HepG2 (cell line): ENCODE measurements around the gene ALCAM. TPM values are rescaled to one million over a fixed set of nuclear protein-coding genes. Genes with fewer than 3 reads are reported as not detected.

Experiments used
- ATAC-seq: fragments of 200-7000 bp; cut with Tn5 transposase; 3 replicates; pipeline ENCODE4 v1.9.1; 2020; ENCODE audit warnings: mild to moderate bottlenecking, moderate library complexity
- BruUV-seq: library from RNA; stranded (reverse); fragments of 400-500 nt; replicated peaks from 2 replicates; lab custom pipeline; 2021; lab: Mats Ljungman, UMichigan
- CTCF ChIA-PET: fragments of 300-600 bp; formaldehyde crosslinking; extraction: SDS; loops from one replicate; lab custom pipeline; 2021; ENCODE audit warnings: low total read pairs, inconsistent platforms, low intra/inter-chr PET ratio; lab: Yijun Ruan, JAX
- POLR2A ChIA-PET: fragments of 350-600 bp; sonication (Branson Sonifier 250); formaldehyde crosslinking; loops from one replicate; lab custom pipeline; 2020; ENCODE audit warnings: antibody characterized with exemption, inconsistent platforms; lab: Yijun Ruan, JAX
- DNase-seq: peaks from one replicate; pipeline ENCODE4 v3.0.0-alpha.2; 2015; ENCODE audit warnings: low spot score
- FAIRE-seq: peaks from 3 replicates; lab custom pipeline; 2011; peaks lifted over from hg19 to GRCh38; lab: Jason Lieb, UNC
- H2AFZ ChIP-seq: one replicate; pipeline ENCODE4 v1.6.1; 2011; ENCODE audit warnings: low read length, inconsistent platforms
- H3K27ac ChIP-seq: fragments of 300-600 bp; 3 replicates; pipeline ENCODE4 v1.8.0; 2011; ENCODE audit warnings: mixed run types, mild to moderate bottlenecking, mixed read lengths, low read length, inconsistent platforms; ENCODE audit not compliant: insufficient read depth; ENCODE audit errors: extremely low read length
- H3K27me3 ChIP-seq, 2 experiments: fragments of 200-600 bp in 1 of 2; 2 replicates in 1 of 2; 3 replicates in 1 of 2; pipeline versions ENCODE4 v1.6.0 to v1.8.0; 2011; ENCODE audit warnings: low read length in 2 of 2, mild to moderate bottlenecking in 2 of 2, moderate library complexity in 2 of 2, inconsistent platforms in 1 of 2; ENCODE audit not compliant: insufficient read depth in 2 of 2, control insufficient read depth in 1 of 2
- H3K36me3 ChIP-seq, 2 experiments: fragments of 200-600 bp in 1 of 2; replicated peaks in 1 of 2; 2 replicates in 1 of 2; 3 replicates in 1 of 2; pipeline versions ENCODE4 v1.5.1 to v1.8.0; 2011; ENCODE audit warnings: low read length in 2 of 2, inconsistent platforms in 1 of 2; ENCODE audit not compliant: insufficient read depth in 2 of 2, control insufficient read depth in 1 of 2
- H3K4me1 ChIP-seq: 2 replicates; pipeline ENCODE4 v1.5.1; 2012; ENCODE audit warnings: low read length, inconsistent platforms; ENCODE audit not compliant: insufficient read depth
- H3K4me2 ChIP-seq: 2 replicates; pipeline ENCODE4 v1.6.0; 2011; ENCODE audit warnings: low read depth, low read length, inconsistent platforms
- H3K4me3 ChIP-seq, 3 experiments: fragments of 200-600 bp in 1 of 3; sonication (generic), shearing (Covaris generic) in 1 of 3; replicated peaks in 1 of 3; 2 replicates each; pipeline ENCODE4 v1.5.1; 2011 to 2016; ENCODE audit warnings: low read length in 3 of 3, inconsistent platforms in 2 of 3, low read depth in 2 of 3, mild to moderate bottlenecking in 2 of 3, control low read depth in 1 of 3, mixed read lengths in 1 of 3; ENCODE audit not compliant: insufficient read depth in 1 of 3
- H3K79me2 ChIP-seq: one replicate; pipeline ENCODE4 v1.6.1; 2011; ENCODE audit warnings: low read length, inconsistent platforms; ENCODE audit not compliant: insufficient read depth
- H3K9ac ChIP-seq: 2 replicates; pipeline ENCODE4 v1.6.0; 2011; ENCODE audit warnings: mild to moderate bottlenecking, low read depth, low read length, inconsistent platforms; ENCODE audit not compliant: insufficient read depth
- H3K9me3 ChIP-seq: 2 replicates; pipeline ENCODE4 v1.5.1; 2012; ENCODE audit warnings: mild to moderate bottlenecking, low read length
- H4K20me1 ChIP-seq: 2 replicates; pipeline ENCODE4 v1.6.0; 2011; ENCODE audit warnings: inconsistent platforms, mild to moderate bottlenecking, low read length, moderate library complexity; ENCODE audit not compliant: insufficient read depth
- GRHL1 ChIP-seq: sonication (generic); formaldehyde crosslinking; conservative IDR thresholded peaks from 2 replicates; pipeline ENCODE4 v1.8.0; 2022; ENCODE audit warnings: missing genetic modification reagents
- HMGA1 ChIP-seq: sonication (generic); formaldehyde crosslinking; conservative IDR thresholded peaks from 2 replicates; pipeline ENCODE4 v1.4.0; 2020; ENCODE audit warnings: missing genetic modification reagents
- JUNB ChIP-seq: sonication (generic); formaldehyde crosslinking; IDR thresholded peaks from 2 replicates; pipeline ENCODE4 v1.8.0; 2022; ENCODE audit warnings: missing genetic modification reagents, mild to moderate bottlenecking, borderline replicate concordance
- MIER3 ChIP-seq: IDR thresholded peaks from 2 replicates; pipeline ENCODE4 v1.6.1; 2016; ENCODE audit warnings: missing compliant biosample characterization, borderline replicate concordance
- MIXL1 ChIP-seq: IDR thresholded peaks from 2 replicates; pipeline ENCODE4 v1.6.1; 2016
- ONECUT2 ChIP-seq: sonication (generic); formaldehyde crosslinking; IDR thresholded peaks from 2 replicates; pipeline ENCODE4 v1.4.0; 2020; ENCODE audit warnings: missing genetic modification reagents
- SMARCC2 ChIP-seq: fragments of 450-650 bp; IDR thresholded peaks from 2 replicates; pipeline ENCODE4 v1.6.1; 2017; ENCODE audit warnings: antibody characterized with exemption, mild to moderate bottlenecking
- SRF ChIP-seq: IDR thresholded peaks from 2 replicates; pipeline ENCODE4 v1.6.1; 2011; ENCODE audit warnings: mild to moderate bottlenecking, low read depth, low read length, moderate library complexity
- SRY ChIP-seq: sonication (generic); formaldehyde crosslinking; IDR thresholded peaks from 2 replicates; pipeline ENCODE4 v1.8.0; 2022; ENCODE audit warnings: mild to moderate bottlenecking, missing genetic modification reagents
- TBX3 ChIP-seq: fragments of 450-650 bp; IDR thresholded peaks from 2 replicates; pipeline ENCODE4 v1.6.1; 2017; ENCODE audit warnings: antibody characterized with exemption, mild to moderate bottlenecking, inconsistent platforms, borderline replicate concordance
- TERF1 ChIP-seq: sonication (generic); formaldehyde crosslinking; IDR thresholded peaks from 2 replicates; pipeline ENCODE4 v1.8.0; 2022; ENCODE audit warnings: mild to moderate bottlenecking, missing genetic modification reagents, moderate library complexity
- ZBTB38 ChIP-seq: sonication (generic); formaldehyde crosslinking; IDR thresholded peaks from 2 replicates; pipeline ENCODE4 v1.5.1; 2020; ENCODE audit warnings: mild to moderate bottlenecking, missing genetic modification reagents
- ZNF354B ChIP-seq: sonication (generic); formaldehyde crosslinking; IDR thresholded peaks from 2 replicates; pipeline ENCODE4 v1.8.0; 2022; ENCODE audit warnings: mild to moderate bottlenecking, missing genetic modification reagents
- ZNF431 ChIP-seq: sonication (generic); formaldehyde crosslinking; IDR thresholded peaks from 2 replicates; pipeline ENCODE4 v1.9.0; 2022; ENCODE audit warnings: missing genetic modification reagents, low read depth, mild to moderate bottlenecking, borderline replicate concordance
- ZNF777 ChIP-seq: sonication (generic); formaldehyde crosslinking; IDR thresholded peaks from 2 replicates; pipeline ENCODE4 v1.4.0; 2020; ENCODE audit warnings: missing genetic modification reagents
- ZNF792 ChIP-seq: IDR thresholded peaks from 2 replicates; pipeline ENCODE4 v1.6.1; 2016
- ZSCAN12 ChIP-seq: sonication (generic); formaldehyde crosslinking; IDR thresholded peaks from 2 replicates; pipeline ENCODE4 v1.9.0; 2021; ENCODE audit warnings: mild to moderate bottlenecking, missing genetic modification reagents
- WGBS: methylation state at CpG from one replicate; pipeline ENCODE4 v1.1.6; 2017; ENCODE audit warnings: low lambda C conversion rate; 5-methylcytosine and 5-hydroxymethylcytosine counted together
- in situ Hi-C: cut with HindIII; loops from 2 replicates; pipeline ENCODE4 v1.10.0; 2017; ENCODE audit warnings: low pct_unique_long_range_greater_than_20kb; ENCODE audit not compliant: extremely low pct_ligation_motif_present
- intact Hi-C: fragments of 100-400 bp; cut with micrococcal nuclease; formaldehyde crosslinking; loops from one replicate; pipeline ENCODE4 v1.10.0; 2022; ENCODE audit not compliant: unreplicated experiment
- polyA plus RNA-seq, 8 experiments: library from polyadenylated mRNA; depleted of rRNA in 3 of 8; stranded (reverse) in 7 of 8; unstranded in 1 of 8; fragments of >200 nt; fragmentation: Illumina TruSeq in 4 of 8; extraction: Trizol in 4 of 8; gene quantifications; 2 replicates each; pipeline versions ENCODE4 v1.2.1 to v1.2.3, GENCODE V29; 2011 to 2016; ENCODE audit warnings: low read depth in 4 of 8, missing spikeins in 1 of 8, mixed read lengths in 1 of 8; ENCODE audit not compliant: insufficient read depth in 1 of 8
- total RNA-seq, 5 experiments: library from RNA; depleted of rRNA; stranded (reverse); fragments of >200 nt; fragmentation: Illumina TruSeq; extraction: Trizol; gene quantifications; 2 replicates each; pipeline ENCODE4 v1.2.3, GENCODE V29; 2016; ENCODE audit warnings: low read depth in 1 of 5
- TF ChIP-seq, protein P1 (sequence below): sonication (generic); formaldehyde crosslinking; IDR thresholded peaks from 2 replicates; pipeline ENCODE4 v1.4.0; 2020; ENCODE audit warnings: mild to moderate bottlenecking, missing genetic modification reagents
- TF ChIP-seq, protein P2 (sequence below): sonication (generic); formaldehyde crosslinking; IDR thresholded peaks from 2 replicates; pipeline ENCODE4 v1.8.0; 2023; ENCODE audit warnings: mild to moderate bottlenecking, missing genetic modification reagents

Gene ALCAM
- total and polyA plus RNA-seq, 2 of the 13 experiments (the other 11 are each of a cell fraction or from before 2014, with no cell fraction given), result 26.0 to 33.1 TPM

GRCh38 chr3:105537371-105538080 is 170.8 kb downstream of the ALCAM start:
- Histone ChIP-seq H3K9ac (no peak overlapping the region), H3K4me2 (no peak overlapping the region), H3K4me3 (no peak overlapping the region), H4K20me1 (no peaks in the 10 kb centered on the region), H3K79me2 (no peaks in the 10 kb centered on the region), H3K27me3 (no peaks in the 10 kb centered on the region), H3K36me3 (peaks cover 1 to 9% of the 10 kb centered on the region in 2 experiments; a peak in 2 of 5 replicates), H3K9me3 (no peaks in the 10 kb centered on the region), H3K4me1 (no peaks in the 10 kb centered on the region), H2AFZ (no peak overlapping the region), H3K27ac (no peak overlapping the region)
- CTCF ChIA-PET, result no interaction called here
- in situ Hi-C loops, result no loop called here
- TF ChIP-seq JUNB (CRISPR knock-in tag), result no peak
- no peak for TF ChIP-seq TERF1 (CRISPR knock-in tag)
- TF ChIP-seq ZNF354B, result no peak
- no peak for TF ChIP-seq MIXL1 (CRISPR knock-in tag)
- TF ChIP-seq ZSCAN12 (CRISPR knock-in tag), result no peak
- TF ChIP-seq ONECUT2 (CRISPR knock-in tag), result no peak
- TF ChIP-seq SRF, result no peak
- TF ChIP-seq ZNF792 (CRISPR knock-in tag), result no peak
- TF ChIP-seq, protein P1, sequence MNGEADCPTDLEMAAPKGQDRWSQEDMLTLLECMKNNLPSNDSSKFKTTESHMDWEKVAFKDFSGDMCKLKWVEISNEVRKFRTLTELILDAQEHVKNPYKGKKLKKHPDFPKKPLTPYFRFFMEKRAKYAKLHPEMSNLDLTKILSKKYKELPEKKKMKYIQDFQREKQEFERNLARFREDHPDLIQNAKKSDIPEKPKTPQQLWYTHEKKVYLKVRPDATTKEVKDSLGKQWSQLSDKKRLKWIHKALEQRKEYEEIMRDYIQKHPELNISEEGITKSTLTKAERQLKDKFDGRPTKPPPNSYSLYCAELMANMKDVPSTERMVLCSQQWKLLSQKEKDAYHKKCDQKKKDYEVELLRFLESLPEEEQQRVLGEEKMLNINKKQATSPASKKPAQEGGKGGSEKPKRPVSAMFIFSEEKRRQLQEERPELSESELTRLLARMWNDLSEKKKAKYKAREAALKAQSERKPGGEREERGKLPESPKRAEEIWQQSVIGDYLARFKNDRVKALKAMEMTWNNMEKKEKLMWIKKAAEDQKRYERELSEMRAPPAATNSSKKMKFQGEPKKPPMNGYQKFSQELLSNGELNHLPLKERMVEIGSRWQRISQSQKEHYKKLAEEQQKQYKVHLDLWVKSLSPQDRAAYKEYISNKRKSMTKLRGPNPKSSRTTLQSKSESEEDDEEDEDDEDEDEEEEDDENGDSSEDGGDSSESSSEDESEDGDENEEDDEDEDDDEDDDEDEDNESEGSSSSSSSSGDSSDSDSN (CRISPR knock-in tag), result no peak
- no peak for TF ChIP-seq SRY (CRISPR knock-in tag)
- TF ChIP-seq, protein P2, sequence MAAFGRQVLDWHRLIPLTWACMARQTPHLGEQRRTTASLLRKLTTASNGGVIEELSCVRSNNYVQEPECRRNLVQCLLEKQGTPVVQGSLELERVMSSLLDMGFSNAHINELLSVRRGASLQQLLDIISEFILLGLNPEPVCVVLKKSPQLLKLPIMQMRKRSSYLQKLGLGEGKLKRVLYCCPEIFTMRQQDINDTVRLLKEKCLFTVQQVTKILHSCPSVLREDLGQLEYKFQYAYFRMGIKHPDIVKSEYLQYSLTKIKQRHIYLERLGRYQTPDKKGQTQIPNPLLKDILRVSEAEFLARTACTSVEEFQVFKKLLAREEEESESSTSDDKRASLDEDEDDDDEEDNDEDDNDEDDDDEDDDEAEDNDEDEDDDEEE (CRISPR knock-in tag), result no peak
- TF ChIP-seq ZNF777 (CRISPR knock-in tag), result no peak
- TF ChIP-seq SMARCC2, result no peak
- TF ChIP-seq TBX3, result no peak
- no peak for TF ChIP-seq ZNF431 (CRISPR knock-in tag)
- no peak for TF ChIP-seq ZBTB38 (CRISPR knock-in tag)
- TF ChIP-seq GRHL1 (CRISPR knock-in tag), result no peak
- no peak for TF ChIP-seq HMGA1 (CRISPR knock-in tag)
- TF ChIP-seq MIER3 (CRISPR knock-in tag), result no peak
- DNase-seq, result no peak
- POLR2A ChIA-PET, result no interaction called here
- intact Hi-C loops, result no loop called here
- FAIRE-seq, result no peak
- WGBS, result 100% methylated on average over 1 of the region's 1 CpG
- no TSS peak for BruUV-seq
- ATAC-seq, result no peak
